GM18498 (cell line): ENCODE measurements around the gene TNS3.

Experiments
- ATAC-seq: cut with Tn5 transposase; IDR thresholded peaks from one replicate; pipeline ENCODE4 v1.9.1; 2021; ENCODE audit warnings: mild to moderate bottlenecking, moderate library complexity; ENCODE audit not compliant: unreplicated experiment

TNS3 gene

DNA sequence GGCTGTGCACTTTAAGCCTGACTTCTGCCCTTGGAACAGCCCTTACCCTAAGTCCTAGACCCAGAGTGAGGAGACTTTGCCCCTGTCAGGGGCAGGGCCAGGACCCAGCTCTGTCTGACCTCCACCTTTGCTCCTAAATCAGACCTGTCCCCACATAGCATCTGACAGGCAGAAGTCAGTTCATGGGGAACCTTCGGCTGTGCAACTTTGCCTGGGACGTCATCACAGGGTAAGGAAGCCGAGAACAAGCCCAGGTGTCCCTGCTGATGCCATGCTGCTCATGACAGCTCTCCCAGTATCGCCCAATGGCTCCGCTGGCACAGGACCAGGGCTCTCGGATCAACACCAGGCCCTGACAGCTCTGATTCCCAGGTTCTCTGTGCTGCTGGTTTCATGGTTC is 55.4 kb downstream of the TNS3 start:
- no peak for ATAC-seq

DNA sequence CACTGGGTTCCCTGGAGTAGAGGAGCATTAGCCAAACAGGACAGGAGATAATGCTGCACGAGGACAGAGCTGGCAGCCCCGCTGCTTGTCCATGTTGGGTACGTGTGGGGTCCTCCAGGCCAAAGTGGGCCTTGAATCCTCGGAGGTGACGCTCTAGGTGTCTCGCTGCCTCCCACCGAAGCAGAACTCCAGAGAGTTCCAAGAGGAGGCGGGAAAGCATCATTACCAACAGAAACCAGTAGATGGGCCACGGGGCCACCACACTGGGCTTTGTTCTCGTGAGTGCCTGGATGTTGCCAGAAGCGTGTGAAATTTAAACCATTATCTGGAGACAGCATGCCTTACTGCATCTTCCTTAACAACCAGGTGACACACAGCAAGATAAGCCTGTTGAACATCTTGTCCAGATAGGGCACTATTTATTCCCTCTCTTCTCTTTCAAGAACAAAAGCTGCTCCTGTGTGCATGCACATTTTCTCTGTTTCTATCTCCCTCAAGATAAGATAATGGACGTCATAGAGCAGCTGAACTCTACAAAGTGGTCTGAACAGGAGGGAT is 56.8 kb downstream of the TNS3 start:
- ATAC-seq, result no peak

DNA sequence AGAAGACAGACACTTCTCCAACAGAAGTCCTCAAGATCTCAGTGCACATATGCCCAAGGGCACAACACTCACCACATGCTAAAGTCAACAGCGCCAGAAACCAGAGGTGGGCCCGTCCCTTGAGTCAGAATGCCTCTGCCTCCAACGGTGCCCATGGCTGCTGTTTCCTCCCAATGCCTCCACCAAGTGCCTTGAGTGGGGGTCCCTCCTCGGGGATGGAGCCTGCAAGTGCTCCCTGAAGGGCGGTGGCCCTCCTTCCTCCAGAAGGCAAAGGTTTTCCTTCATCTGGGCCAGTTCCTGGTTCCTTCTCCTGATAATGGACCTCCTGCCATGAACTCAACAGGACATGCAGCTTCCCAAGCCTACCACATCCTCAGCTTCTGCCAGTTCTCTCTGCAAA is 58.5 kb downstream of the TNS3 start:
- ATAC-seq, result no peak

DNA sequence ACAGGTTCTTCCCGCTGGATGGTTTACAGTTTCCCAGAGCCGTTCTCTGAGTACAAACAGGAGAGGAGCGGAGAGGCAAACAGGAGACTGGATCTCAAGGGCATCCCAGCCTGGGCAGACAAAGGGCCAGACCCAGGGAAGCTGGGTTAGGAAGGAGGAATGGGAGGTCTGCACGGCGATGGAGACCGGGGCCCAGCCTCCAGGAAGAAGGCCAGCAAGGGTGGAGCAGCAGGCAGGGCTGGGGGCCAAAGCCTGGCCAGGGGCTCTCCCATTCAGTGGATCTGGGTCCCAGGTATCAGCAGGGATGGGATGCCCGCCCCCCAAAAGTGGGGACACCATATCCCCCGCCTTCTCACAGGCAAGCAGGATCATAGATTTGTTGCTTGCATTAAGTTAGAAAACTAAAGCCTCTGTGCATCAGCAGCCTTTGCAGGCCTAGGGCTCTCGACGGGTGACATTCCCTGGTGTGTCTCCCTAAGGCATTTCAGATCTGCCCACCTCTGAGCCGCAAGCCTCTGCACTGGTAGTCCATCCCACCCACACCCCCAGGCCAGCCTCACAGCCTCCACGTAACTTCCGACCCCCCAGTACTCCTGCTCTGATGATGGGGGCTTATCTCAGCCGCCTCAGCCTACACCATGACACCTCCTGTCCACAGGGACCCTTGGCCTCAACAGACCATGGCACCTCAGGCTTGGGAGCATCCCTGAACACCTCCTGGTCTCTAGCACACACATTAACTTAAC is 59.9 kb downstream of the TNS3 start:
- no peak for ATAC-seq

GRCh38 chr7:47521011-47521795 is 60.7 kb downstream of the TNS3 start:
- no peak for ATAC-seq

GRCh38 chr7:47520406-47520805 is 61.5 kb downstream of the TNS3 start:
- ATAC-seq, result no peak

DNA sequence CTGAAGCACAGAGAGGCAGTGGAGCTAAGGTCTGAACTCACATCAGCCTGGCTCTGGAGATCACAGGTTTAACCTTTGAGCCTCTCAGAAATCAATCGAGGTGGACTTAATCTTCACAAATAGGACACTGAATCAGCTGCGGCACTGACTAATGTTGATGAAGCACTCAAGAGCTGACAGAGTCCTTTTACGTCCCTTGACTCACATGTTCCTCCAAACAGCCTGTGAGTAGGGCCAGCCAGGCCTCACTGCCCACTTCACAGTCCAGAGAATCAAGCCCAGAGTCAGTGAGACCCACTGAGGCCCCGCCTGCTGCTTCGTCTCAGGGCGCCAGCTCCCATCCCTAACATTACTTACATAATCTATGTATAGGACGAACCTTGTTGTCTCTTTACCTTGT is 63.1 kb downstream of the TNS3 start:
- no peak for ATAC-seq

- no peak for ATAC-seq
Measured at GRCh38 chr7:47517821-47518480, 64.0 kb downstream of the TNS3 start.

GRCh38 chr7:47516985-47517600 is 64.8 kb downstream of the TNS3 start:
- no peak for ATAC-seq

DNA sequence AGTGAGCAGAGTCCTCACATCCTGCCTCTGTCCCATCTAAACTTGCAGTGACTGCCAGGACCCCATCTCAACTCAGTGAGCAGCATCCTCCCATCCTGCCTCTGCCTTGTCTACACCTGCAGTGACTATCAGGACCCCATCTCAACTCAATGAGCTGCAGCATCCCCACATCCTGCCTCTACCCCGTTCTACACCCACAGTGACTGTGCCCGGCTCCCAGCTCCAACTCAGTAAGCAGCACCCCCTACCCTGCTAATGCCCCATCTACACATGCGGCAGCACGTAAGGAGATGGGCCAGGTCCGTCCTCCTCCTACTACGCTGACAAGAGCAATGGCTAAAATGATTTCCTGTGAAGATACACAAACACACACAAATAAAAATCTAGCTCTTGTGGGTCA is 65.5 kb downstream of the TNS3 start:
- ATAC-seq, result no peak

DNA sequence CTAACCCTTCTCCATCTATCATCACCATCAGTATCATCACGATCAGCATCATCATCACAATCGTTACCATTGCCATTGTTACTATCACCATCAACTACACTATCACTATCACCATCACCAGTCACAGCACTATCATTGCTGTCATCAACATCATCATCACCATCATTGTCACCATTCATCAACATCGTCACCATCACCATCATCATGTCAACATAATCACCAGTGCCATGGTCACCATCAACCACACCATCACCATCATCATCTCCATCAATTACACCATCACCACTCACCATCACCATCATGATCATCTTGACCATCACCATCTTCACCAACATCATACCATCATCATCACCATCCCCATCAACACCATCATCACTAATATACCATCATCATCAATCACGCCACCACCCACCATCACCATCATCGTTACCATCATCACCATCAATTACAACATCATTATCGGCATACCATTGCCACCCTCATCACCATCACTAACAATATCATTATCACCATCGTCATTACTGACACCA is 66.5 kb downstream of the TNS3 start:
- no peak for ATAC-seq

DNA sequence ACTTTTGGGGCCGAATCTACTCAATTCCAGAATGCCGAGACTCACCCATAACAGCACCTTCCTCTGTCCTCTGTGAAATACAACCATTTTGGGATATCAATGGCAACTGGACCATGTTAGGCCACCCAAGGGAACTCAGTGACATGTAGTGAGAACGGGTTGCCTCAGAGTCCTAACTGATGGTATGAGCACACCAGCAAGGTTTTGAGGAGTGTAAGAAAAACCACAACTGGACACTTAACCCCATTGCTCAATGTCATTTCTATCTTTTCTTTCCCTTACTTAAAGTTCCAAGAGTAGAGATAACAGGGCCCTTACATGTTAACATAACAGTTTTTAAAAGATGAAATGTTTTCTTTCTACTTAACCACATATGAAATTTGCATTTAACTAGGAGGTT is 67.1 kb downstream of the TNS3 start:
- ATAC-seq, result no peak

DNA sequence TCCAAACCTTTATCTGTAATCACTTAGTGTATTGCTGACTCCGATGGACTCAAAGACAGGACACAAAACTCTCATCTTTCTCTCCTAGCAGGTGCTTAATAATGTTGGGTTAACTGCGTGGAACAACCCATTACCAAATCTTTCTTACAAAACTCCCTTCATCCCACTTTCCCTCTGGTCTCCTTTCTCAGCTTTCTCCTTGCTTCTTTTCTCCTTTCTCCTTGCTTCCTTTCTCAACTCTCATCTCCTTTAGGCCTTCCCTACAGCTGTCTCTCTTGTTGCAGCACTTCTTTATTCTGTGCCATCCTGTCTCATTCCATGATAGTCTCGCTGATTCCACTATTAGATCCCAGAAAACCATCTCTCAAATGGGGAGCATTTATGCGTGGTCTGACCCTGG is 67.5 kb downstream of the TNS3 start:
- ATAC-seq, result no peak

- ATAC-seq, result no peak
Measured at GRCh38 chr7:47513741-47514241, 68.1 kb downstream of the TNS3 start.

DNA sequence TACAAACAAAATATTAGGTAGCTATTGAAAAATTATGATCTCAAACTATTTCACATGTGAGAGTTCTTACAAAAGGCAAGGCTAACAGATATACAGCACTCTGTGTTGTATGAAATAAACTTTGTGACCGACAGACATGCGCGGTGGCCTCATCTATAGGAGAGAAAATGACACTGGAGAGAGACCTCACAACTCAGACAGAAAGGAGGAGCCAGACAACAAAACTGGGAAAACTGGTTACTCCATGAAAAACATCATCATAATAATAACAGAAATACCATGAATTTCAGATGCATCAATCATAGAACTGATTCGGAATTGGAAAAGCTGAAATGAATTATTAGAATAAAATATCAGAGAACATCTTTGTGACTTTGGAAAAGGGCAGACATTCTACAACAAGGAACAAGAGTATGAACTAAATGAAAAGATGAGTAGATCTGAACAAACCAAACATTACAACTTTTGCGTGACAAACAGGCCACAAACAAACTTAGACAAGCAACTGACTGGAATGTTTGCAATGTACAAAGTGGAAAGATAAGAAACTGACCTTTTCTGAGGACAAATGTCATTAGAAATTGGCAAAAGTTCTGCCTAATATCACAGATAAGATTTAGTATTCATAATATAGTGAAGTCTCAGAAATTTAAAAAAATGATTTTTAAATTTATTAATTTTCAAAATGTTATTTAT is 69.3 kb downstream of the TNS3 start:
- no peak for ATAC-seq

DNA sequence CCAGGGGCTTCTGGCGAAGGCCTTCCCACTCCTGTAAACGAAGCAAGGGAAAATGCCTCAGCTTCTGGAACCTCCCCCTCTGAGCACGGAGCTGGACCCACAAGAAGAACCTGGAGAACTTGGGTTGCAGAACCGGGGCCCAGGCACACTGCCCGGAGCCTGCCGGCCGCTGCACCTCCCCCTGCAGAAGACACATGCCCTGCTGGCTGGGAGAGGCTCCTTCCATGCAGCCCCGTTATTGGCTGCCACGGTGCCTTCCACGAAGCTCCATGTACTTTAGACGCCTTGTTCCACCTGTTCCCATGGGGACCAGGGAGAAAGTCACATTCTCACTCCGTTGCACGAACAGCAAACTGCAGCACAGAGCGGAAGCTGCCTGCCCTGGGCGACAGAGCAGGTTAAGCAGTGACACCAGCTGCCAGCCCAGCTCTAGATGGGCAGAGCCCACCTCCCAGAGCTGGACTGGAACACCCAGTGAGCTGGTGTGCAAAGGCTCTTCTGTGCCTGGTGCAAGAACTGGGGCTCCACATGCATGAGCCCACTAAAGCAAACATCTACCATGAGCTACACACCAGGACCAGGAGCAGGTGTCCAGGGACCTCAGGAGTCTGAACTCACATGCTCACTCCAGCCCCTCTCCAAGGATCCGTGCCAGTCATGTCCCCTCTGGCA is 70.1 kb downstream of the TNS3 start:
- ATAC-seq, result no peak

DNA sequence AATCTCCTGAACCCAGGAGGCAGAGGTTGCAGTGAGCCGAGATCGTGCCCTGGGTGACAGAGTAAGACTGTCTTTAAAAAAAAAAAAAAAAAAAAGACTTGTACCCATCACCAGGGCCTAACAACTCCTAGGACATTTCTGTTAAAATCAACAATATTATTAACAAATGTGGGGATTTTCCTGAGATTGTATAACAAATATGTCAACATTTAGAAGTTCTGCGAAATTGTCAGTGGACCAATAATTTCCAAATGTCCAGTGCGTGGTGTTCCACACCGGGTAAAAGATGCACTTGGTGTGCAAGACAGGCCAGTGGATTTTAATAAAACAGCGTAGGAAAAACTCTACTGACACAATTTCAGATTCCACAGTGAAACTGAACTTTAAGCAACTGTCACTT is 71.1 kb downstream of the TNS3 start:
- ATAC-seq, result no peak

DNA sequence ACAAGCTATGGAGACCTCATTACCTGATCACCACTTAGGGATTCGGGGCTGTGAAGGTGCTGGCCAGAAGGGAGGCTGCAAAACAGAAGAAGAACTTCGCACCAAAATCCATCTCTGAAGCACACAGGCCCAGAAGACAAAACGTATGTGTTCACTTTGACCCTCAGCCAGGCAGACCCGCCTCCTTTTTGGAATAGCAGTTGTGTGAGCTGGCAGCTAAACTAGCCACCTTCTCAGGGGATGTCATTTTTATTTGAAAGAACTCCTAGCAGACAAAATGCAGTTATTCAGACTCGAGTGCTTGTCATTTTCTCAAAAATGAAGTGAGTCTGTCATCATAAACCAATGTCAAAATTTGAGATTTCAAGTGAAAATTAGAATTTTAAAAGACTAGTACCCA is 71.7 kb downstream of the TNS3 start:
- no peak for ATAC-seq

DNA sequence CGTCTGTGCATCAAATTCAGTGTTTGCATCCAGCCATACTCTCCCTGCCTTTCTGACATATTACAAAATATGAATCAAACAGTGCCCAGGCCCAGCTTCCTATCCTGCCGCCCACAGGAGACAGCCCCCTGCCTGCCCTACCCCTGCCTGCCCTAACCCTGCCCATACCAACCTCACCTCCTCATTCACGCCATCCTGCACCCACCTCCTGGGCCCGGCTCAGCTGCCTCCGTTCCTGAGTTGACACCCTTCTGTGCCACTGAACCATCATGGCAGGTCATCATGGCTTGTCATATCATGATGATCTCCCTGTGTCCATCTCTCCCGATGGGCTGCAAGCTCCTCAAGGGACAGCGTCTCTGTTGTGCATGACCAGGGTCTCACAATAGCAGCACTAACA is 72.3 kb downstream of the TNS3 start:
- ATAC-seq, result no peak
